ENCODE results near the gene CCDC192. TPM values are rescaled to one million over a fixed set of nuclear protein-coding genes. Genes with fewer than 3 reads are reported as not detected.

CCDC192 gene
- total RNA-seq, 4 donors from 2014 or later: 0.33 to 1.7 (median 1.1) TPM

DNA sequence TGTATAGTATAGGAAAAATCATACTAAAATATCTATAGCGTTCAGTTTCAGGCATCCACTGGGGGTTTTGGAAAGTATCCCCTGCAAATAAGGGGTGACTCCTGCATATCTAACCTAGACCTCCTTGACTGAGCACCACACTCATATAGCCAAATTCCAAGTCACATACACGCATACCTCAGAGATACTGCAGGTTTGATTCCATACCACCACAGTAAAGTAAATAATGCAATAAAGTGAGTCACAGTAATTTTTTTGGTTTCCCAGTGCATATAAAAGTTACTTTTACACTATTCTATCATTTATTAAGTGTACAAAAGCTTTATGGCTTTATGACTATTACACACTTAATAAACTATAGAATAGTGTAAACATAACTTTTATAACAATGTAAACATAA lies 151.3 kb downstream of the CCDC192 start:
- no peak overlapping the region for H3K4me3 ChIP-seq
- H3K27ac ChIP-seq (replicated peaks in 1 of 4): no peak overlapping the region
- H3K9me3 ChIP-seq: peaks cover 0 to 7% (median 0%) of the 10 kb centered on the region in 4 donors
- WGBS: 91% methylated on average over 2 of the region's 2 CpGs
- DNase-seq (ENCODE audit: extremely low spot score): no peak
- H3K36me3 ChIP-seq: no peaks in the 10 kb centered on the region
- H3K27me3 ChIP-seq: no peaks in the 10 kb centered on the region
- intact Hi-C loops (cut with DNase I): no loop called here
- no peak for TF ChIP-seq EP300 (IDR thresholded peaks at IDR 0.05)
- no peak for TF ChIP-seq POLR2AphosphoS5 (IDR thresholded peaks at IDR 0.05)
- no peak for TF ChIP-seq POLR2A (IDR thresholded peaks at IDR 0.05; ENCODE audit: low read depth)
- TF ChIP-seq CTCF (IDR thresholded peaks at IDR 0.05): no peak
- peaks cover 0 to 22% (median 9%) of the 10 kb centered on the region in 4 donors for H3K4me1 ChIP-seq

GRCh38 chr5:127856292-127856691 lies 153.1 kb downstream of the CCDC192 start:
- no peaks in the 10 kb centered on the region for H3K27me3 ChIP-seq
- no peaks in the 10 kb centered on the region for H3K36me3 ChIP-seq
- H3K27ac ChIP-seq (replicated peaks in 1 of 4): no peak overlapping the region
- TF ChIP-seq EP300 (IDR thresholded peaks at IDR 0.05) (no peak), POLR2A (IDR thresholded peaks at IDR 0.05; ENCODE audit: low read depth) (no peak), CTCF (IDR thresholded peaks at IDR 0.05) (no peak), POLR2AphosphoS5 (IDR thresholded peaks at IDR 0.05) (no peak)
- H3K4me1 ChIP-seq: peaks cover 0 to 27% (median 10%) of the 10 kb centered on the region in 4 donors
- intact Hi-C loops (cut with DNase I): no loop called here
- peaks cover 0 to 7% (median 0%) of the 10 kb centered on the region in 4 donors for H3K9me3 ChIP-seq
- no peak overlapping the region for H3K4me3 ChIP-seq
- no peak for DNase-seq (ENCODE audit: extremely low spot score)

- Histone ChIP-seq H3K27me3 (no peaks in the 10 kb centered on the region), H3K4me3 (no peak overlapping the region), H3K9me3 (peaks cover 0 to 7% (median 0%) of the 10 kb centered on the region in 4 donors), H3K4me1 (peaks cover 0 to 20% (median 10%) of the 10 kb centered on the region in 4 donors), H3K36me3 (no peaks in the 10 kb centered on the region), H3K27ac (replicated peaks in 1 of 4) (no peak overlapping the region)
- TF ChIP-seq POLR2AphosphoS5 (IDR thresholded peaks at IDR 0.05): no peak
- TF ChIP-seq CTCF (IDR thresholded peaks at IDR 0.05): no peak
- no peak for TF ChIP-seq EP300 (IDR thresholded peaks at IDR 0.05)
- TF ChIP-seq POLR2A (IDR thresholded peaks at IDR 0.05; ENCODE audit: low read depth): no peak
- intact Hi-C loops (cut with DNase I): no loop called here
- DNase-seq (ENCODE audit: extremely low spot score): no peak
- 47% methylated on average over 5 of the region's 5 CpGs for WGBS
These were observed 155.1 kb downstream of the CCDC192 start for GRCh38 chr5:127858116-127858784.

- Histone ChIP-seq H3K27ac (replicated peaks in 1 of 4) (no peak overlapping the region), H3K4me3 (no peak overlapping the region), H3K9me3 (peaks cover 0 to 7% (median 0%) of the 10 kb centered on the region in 4 donors), H3K27me3 (no peaks in the 10 kb centered on the region), H3K4me1 (peaks cover 0 to 27% (median 10%) of the 10 kb centered on the region in 4 donors), H3K36me3 (no peaks in the 10 kb centered on the region)
- DNase-seq (ENCODE audit: extremely low spot score): no peak
- WGBS: 79% methylated on average over 2 of the region's 2 CpGs
- TF ChIP-seq CTCF (IDR thresholded peaks at IDR 0.05) (no peak), POLR2A (IDR thresholded peaks at IDR 0.05; ENCODE audit: low read depth) (no peak), EP300 (IDR thresholded peaks at IDR 0.05) (no peak), POLR2AphosphoS5 (IDR thresholded peaks at IDR 0.05) (no peak)
- intact Hi-C loops (cut with DNase I): no loop called here
These were observed 157.1 kb downstream of the CCDC192 start for GRCh38 chr5:127860291-127860690.

DNA sequence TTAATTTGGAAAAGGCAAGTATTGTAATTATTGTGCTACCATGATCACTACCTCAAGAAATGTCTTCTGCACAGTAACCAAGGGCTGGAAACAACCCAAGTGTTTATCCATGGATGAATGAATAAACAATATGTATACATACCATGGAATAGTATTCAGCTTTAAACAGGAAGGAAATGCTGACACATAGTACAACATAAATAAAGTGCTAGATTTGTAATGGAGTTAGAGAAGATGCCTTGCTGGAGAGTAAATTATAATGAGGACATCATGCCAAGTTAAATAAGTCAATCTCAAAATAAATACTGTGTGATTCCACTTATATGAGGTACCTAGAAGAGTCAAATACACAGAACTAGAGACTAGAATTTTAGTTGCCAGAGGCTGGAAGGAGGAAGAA lies 160.0 kb downstream of the CCDC192 start:
- Histone ChIP-seq H3K4me3 (no peak overlapping the region), H3K9me3 (no peaks in the 10 kb centered on the region), H3K36me3 (no peaks in the 10 kb centered on the region), H3K27me3 (no peaks in the 10 kb centered on the region), H3K27ac (replicated peaks in 1 of 4) (no peak overlapping the region), H3K4me1 (peaks cover 0 to 33% (median 11%) of the 10 kb centered on the region in 4 donors)
- intact Hi-C loops (cut with DNase I): no loop called here
- DNase-seq (ENCODE audit: extremely low spot score): no peak
- no peak for TF ChIP-seq POLR2A (IDR thresholded peaks at IDR 0.05; ENCODE audit: low read depth)
- no peak for TF ChIP-seq CTCF (IDR thresholded peaks at IDR 0.05)
- TF ChIP-seq POLR2AphosphoS5 (IDR thresholded peaks at IDR 0.05): no peak
- TF ChIP-seq EP300 (IDR thresholded peaks at IDR 0.05): no peak

Data from esophagus muscularis mucosa (tissue), 4 donors.